Astrocyte (in vitro differentiated cells and primary cell): ENCODE results near the gene FOXA1. TPM values are rescaled to one million over a fixed set of nuclear protein-coding genes. Genes with fewer than 3 reads are reported as not detected.
A peak's percentile ranks its signal among the peaks of the same experiment; 100 is the strongest.

Experiments
- DNase-seq: peaks from one replicate; pipeline ENCODE4 v3.0.0-alpha.2; 2010; ENCODE audit warnings: low read depth
- FAIRE-seq: peaks from 2 replicates; lab custom pipeline; 2011; peaks lifted over from hg19 to GRCh38; lab: Jason Lieb, UNC
- H2AFZ ChIP-seq: 2 replicates; pipeline ENCODE4 v1.6.0; 2012; ENCODE audit warnings: low read depth, low read length, inconsistent platforms
- H3K27ac ChIP-seq: 2 replicates; pipeline ENCODE4 v1.5.1; 2011; ENCODE audit warnings: low read depth, low read length, inconsistent platforms
- H3K27me3 ChIP-seq: 2 replicates; pipeline ENCODE4 v1.6.0; 2011; ENCODE audit warnings: low read length, inconsistent platforms; ENCODE audit not compliant: insufficient read depth
- H3K36me3 ChIP-seq: 2 replicates; pipeline ENCODE4 v1.5.1; 2011; ENCODE audit warnings: low read length, inconsistent platforms; ENCODE audit not compliant: insufficient read depth
- H3K4me1 ChIP-seq: 2 replicates; pipeline ENCODE4 v1.5.1; 2011; ENCODE audit warnings: low read length, inconsistent platforms; ENCODE audit not compliant: insufficient read depth
- H3K4me2 ChIP-seq: 2 replicates; pipeline ENCODE4 v1.6.0; 2012; ENCODE audit warnings: low read length, inconsistent platforms
- H3K4me3 ChIP-seq: 2 replicates; pipeline ENCODE4 v1.5.1; 2011; ENCODE audit warnings: low read depth, mild to moderate bottlenecking, low read length, inconsistent platforms; ENCODE audit not compliant: insufficient read depth
- H3K79me2 ChIP-seq: 2 replicates; pipeline ENCODE4 v1.6.0; 2012; ENCODE audit warnings: mild to moderate bottlenecking, low read length, inconsistent platforms; ENCODE audit not compliant: insufficient read depth
- H3K9ac ChIP-seq: 2 replicates; pipeline ENCODE4 v1.6.0; 2012; ENCODE audit warnings: mild to moderate bottlenecking, low read length, inconsistent platforms
- H3K9me3 ChIP-seq: 2 replicates; pipeline ENCODE4 v1.5.1; 2012; ENCODE audit warnings: low read depth, mild to moderate bottlenecking, low read length, inconsistent platforms; ENCODE audit not compliant: insufficient read depth
- H4K20me1 ChIP-seq: 2 replicates; pipeline ENCODE4 v1.6.0; 2012; ENCODE audit warnings: low read length, inconsistent platforms; ENCODE audit not compliant: insufficient read depth
- H3K27ac Mint-ChIP-seq: one replicate; pipeline ENCODE4 v1.8.0; 2021; ENCODE audit warnings: mild to moderate bottlenecking, mixed read lengths; ENCODE audit not compliant: unreplicated experiment
- H3K27me3 Mint-ChIP-seq: one replicate; pipeline ENCODE4 v1.8.0; 2021; ENCODE audit warnings: low read depth, mixed read lengths; ENCODE audit not compliant: unreplicated experiment
- H3K36me3 Mint-ChIP-seq: one replicate; pipeline ENCODE4 v1.8.0; 2021; ENCODE audit warnings: low read depth, mixed read lengths; ENCODE audit not compliant: unreplicated experiment
- H3K4me1 Mint-ChIP-seq: one replicate; pipeline ENCODE4 v1.8.0; 2021; ENCODE audit warnings: low read depth, mixed read lengths; ENCODE audit not compliant: unreplicated experiment
- H3K4me3 Mint-ChIP-seq: one replicate; pipeline ENCODE4 v1.8.0; 2021; ENCODE audit warnings: mild to moderate bottlenecking, moderate library complexity, mixed read lengths; ENCODE audit not compliant: unreplicated experiment
- H3K9me3 Mint-ChIP-seq: one replicate; pipeline ENCODE4 v1.8.0; 2021; ENCODE audit warnings: mild to moderate bottlenecking, mixed read lengths; ENCODE audit not compliant: unreplicated experiment
- EZH2 ChIP-seq: IDR thresholded peaks from 2 replicates; pipeline ENCODE4 v1.6.1; 2012; ENCODE audit warnings: mild to moderate bottlenecking, low read length, inconsistent platforms; ENCODE audit not compliant: insufficient read depth
- total RNA-seq: library from RNA; stranded (reverse); gene quantifications from 2 replicates; pipeline ENCODE4 v1.2.1, GENCODE V29; 2021
- TF ChIP-seq, protein P1 (sequence below): IDR thresholded peaks from 2 replicates; pipeline ENCODE4 v1.5.1; 2011; ENCODE audit warnings: low read depth, mild to moderate bottlenecking, inconsistent platforms, low read length, moderate library complexity; ENCODE audit not compliant: insufficient read depth

FOXA1 gene
- total RNA-seq, 1 donor from 2014 or later: 0.11 TPM

DNA sequence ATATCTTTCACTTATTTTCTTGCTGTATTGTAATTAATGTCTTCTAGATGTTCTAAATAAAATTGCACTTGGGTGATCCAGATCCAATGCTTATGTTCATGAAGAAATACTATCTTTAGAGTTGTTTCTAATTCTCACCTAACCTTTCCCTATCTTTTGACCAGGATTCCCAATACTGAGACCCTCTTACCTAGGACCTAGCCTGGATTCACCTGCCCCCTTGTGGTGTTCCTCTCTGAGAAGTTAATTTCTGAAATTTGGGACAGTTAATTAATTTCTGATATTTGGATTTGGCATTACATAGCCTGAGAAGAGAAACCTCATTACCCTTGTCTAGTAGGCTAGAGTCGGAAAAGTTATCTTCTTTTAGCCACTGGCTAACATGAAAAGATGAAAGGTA is 29.5 kb downstream of the FOXA1 start:
- Mint-ChIP-seq H3K9me3 (no peaks in the 10 kb centered on the region), H3K4me3 (no peak overlapping the region), H3K36me3 (no peaks in the 10 kb centered on the region), H3K4me1 (no peaks in the 10 kb centered on the region), H3K27me3 (no peaks in the 10 kb centered on the region), H3K27ac (no peak overlapping the region)
- Histone ChIP-seq H3K4me3 (no peak overlapping the region), H3K9ac (no peak overlapping the region), H2AFZ (no peak overlapping the region), H3K4me2 (no peak overlapping the region), H3K27me3 (no peaks in the 10 kb centered on the region), H3K27ac (no peak overlapping the region), H4K20me1 (no peaks in the 10 kb centered on the region), H3K9me3 (no peaks in the 10 kb centered on the region), H3K79me2 (no peaks in the 10 kb centered on the region), H3K36me3 (no peaks in the 10 kb centered on the region), H3K4me1 (no peaks in the 10 kb centered on the region)
- FAIRE-seq (no peak), DNase-seq (no peak)
- TF ChIP-seq, protein P1, sequence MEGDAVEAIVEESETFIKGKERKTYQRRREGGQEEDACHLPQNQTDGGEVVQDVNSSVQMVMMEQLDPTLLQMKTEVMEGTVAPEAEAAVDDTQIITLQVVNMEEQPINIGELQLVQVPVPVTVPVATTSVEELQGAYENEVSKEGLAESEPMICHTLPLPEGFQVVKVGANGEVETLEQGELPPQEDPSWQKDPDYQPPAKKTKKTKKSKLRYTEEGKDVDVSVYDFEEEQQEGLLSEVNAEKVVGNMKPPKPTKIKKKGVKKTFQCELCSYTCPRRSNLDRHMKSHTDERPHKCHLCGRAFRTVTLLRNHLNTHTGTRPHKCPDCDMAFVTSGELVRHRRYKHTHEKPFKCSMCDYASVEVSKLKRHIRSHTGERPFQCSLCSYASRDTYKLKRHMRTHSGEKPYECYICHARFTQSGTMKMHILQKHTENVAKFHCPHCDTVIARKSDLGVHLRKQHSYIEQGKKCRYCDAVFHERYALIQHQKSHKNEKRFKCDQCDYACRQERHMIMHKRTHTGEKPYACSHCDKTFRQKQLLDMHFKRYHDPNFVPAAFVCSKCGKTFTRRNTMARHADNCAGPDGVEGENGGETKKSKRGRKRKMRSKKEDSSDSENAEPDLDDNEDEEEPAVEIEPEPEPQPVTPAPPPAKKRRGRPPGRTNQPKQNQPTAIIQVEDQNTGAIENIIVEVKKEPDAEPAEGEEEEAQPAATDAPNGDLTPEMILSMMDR: no peak
- TF ChIP-seq EZH2: no peak

GRCh38 chr14:37563189-37563588 is 31.9 kb downstream of the FOXA1 start:
- no peak overlapping the region for H3K4me3 Mint-ChIP-seq
- no peak overlapping the region for H3K9ac ChIP-seq
- H3K27me3 ChIP-seq: no peaks in the 10 kb centered on the region
- no peaks in the 10 kb centered on the region for H3K9me3 ChIP-seq
- H3K4me1 Mint-ChIP-seq: peaks cover 1% of the 10 kb centered on the region
- no peaks in the 10 kb centered on the region for H4K20me1 ChIP-seq
- no peaks in the 10 kb centered on the region for H3K27me3 Mint-ChIP-seq
- H3K9me3 Mint-ChIP-seq: no peaks in the 10 kb centered on the region
- H3K4me2 ChIP-seq: no peak overlapping the region
- FAIRE-seq (no peak), DNase-seq (no peak)
- H3K79me2 ChIP-seq: no peaks in the 10 kb centered on the region
- no peak overlapping the region for H2AFZ ChIP-seq
- no peak overlapping the region for H3K4me3 ChIP-seq
- no peak overlapping the region for H3K27ac Mint-ChIP-seq
- H3K27ac ChIP-seq: no peak overlapping the region
- no peaks in the 10 kb centered on the region for H3K36me3 Mint-ChIP-seq
- H3K36me3 ChIP-seq: no peaks in the 10 kb centered on the region
- peaks cover 3% of the 10 kb centered on the region for H3K4me1 ChIP-seq
- TF ChIP-seq, protein P1: no peak
- TF ChIP-seq EZH2: no peak

DNA sequence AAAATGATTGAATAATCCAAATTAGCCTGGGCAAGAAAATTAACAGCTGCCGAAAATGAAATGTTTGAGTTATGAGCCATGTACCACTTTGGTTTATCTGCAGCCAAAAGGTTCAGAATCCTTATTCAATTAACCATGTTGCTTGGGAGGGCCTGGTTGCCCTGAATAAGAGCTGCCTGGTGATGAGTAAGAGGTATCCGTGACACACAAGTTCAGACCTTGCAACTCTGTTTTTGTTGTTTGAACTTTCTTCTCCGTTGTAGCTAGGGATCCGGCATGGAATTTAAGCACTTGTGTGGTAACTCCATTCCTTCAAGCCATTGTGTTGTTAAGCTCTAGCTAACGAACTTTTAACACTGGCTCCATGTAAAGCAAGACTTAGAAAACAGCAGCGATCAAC is 35.7 kb downstream of the FOXA1 start:
- no peak overlapping the region for H3K4me3 ChIP-seq
- no peaks in the 10 kb centered on the region for H3K79me2 ChIP-seq
- H3K9me3 ChIP-seq: no peaks in the 10 kb centered on the region
- H3K27ac ChIP-seq: no peak overlapping the region
- H3K27me3 ChIP-seq: no peaks in the 10 kb centered on the region
- Mint-ChIP-seq H3K27ac (no peak overlapping the region), H3K36me3 (peaks cover 3% of the 10 kb centered on the region), H3K4me3 (no peak overlapping the region), H3K9me3 (peaks cover 6% of the 10 kb centered on the region), H3K27me3 (no peaks in the 10 kb centered on the region), H3K4me1 (peaks cover 1% of the 10 kb centered on the region)
- H3K36me3 ChIP-seq: no peaks in the 10 kb centered on the region
- FAIRE-seq: no peak
- peak; percentile 64 for DNase-seq
- TF ChIP-seq EZH2: no peak
- TF ChIP-seq, protein P1: no peak
- H3K4me2 ChIP-seq: no peak overlapping the region
- no peak overlapping the region for H2AFZ ChIP-seq
- no peak overlapping the region for H3K9ac ChIP-seq
- peaks cover 3% of the 10 kb centered on the region for H3K4me1 ChIP-seq
- no peaks in the 10 kb centered on the region for H4K20me1 ChIP-seq
